Stimulated activated naive CD4-positive, alpha-beta T cell (primary cell): Measurements from ENCODE around the gene SDF2L1.
"Not testable (repeated sequence)": the region's sequence is repeated elsewhere in the genome, so short reads cannot be mapped to it uniquely, and the experiment has no call there.

Experiments used
- DNase-seq, 6 experiments: peaks; one replicate each; lab custom pipeline; 2025; lab: John Stamatoyannopoulos, UW

SDF2L1 gene

GRCh38 chr22:21636629-21637218 is 5.4 kb upstream of the SDF2L1 start:
- DNase-seq, result no peak

- DNase-seq, result not testable (repeated sequence)
Observed at GRCh38 chr22:21637450-21637849, 4.7 kb upstream of the SDF2L1 start.

- DNase-seq, result no peak
Observed at GRCh38 chr22:21639359-21639758, 2.7 kb upstream of the SDF2L1 start.

- DNase-seq, result no peak
Observed at GRCh38 chr22:21640810-21641209, 1.3 kb upstream of the SDF2L1 start.

GRCh38 chr22:21641417-21641788 is 699 bp upstream of the SDF2L1 start:
- DNase-seq, result peak in 2 of 6 experiments; percentile 21 to 32

GRCh38 chr22:21642584-21643448 is 714 bp downstream of the SDF2L1 start:
- DNase-seq, result peak in 5 of 6 experiments; percentile 22 to 55 (median 48)

- no peak for DNase-seq
Observed at GRCh38 chr22:21643533-21644357, 1.6 kb downstream of the SDF2L1 start.

GRCh38 chr22:21645513-21645912 is 3.4 kb downstream of the SDF2L1 start:
- DNase-seq, result not testable (repeated sequence)

GRCh38 chr22:21646608-21647590 is 4.8 kb downstream of the SDF2L1 start:
- DNase-seq, result peak; percentile 56 to 82 (median 71)

- no peak for DNase-seq
Observed at GRCh38 chr22:21650280-21650679, 8.2 kb downstream of the SDF2L1 start.

GRCh38 chr22:21650823-21651520 is 8.9 kb downstream of the SDF2L1 start:
- no peak for DNase-seq

GRCh38 chr22:21651521-21652009 is 9.5 kb downstream of the SDF2L1 start:
- no peak for DNase-seq

- DNase-seq, result peak; percentile 64 to 85 (median 78)
Observed at GRCh38 chr22:21652010-21652546, 10.0 kb downstream of the SDF2L1 start.

- DNase-seq, result no peak
Observed at GRCh38 chr22:21652547-21653545, 10.7 kb downstream of the SDF2L1 start.

- no peak for DNase-seq
Observed at GRCh38 chr22:21657020-21657359, 14.9 kb downstream of the SDF2L1 start.

GRCh38 chr22:21657360-21658032 is 15.4 kb downstream of the SDF2L1 start:
- DNase-seq, result peak; percentile 21 to 83 (median 64)

GRCh38 chr22:21659864-21660525 is 17.9 kb downstream of the SDF2L1 start:
- no peak for DNase-seq

- DNase-seq, result no peak
Observed at GRCh38 chr22:21660904-21661303, 18.8 kb downstream of the SDF2L1 start.
